NT2/D1 (cell line): ENCODE measurements around the gene DCLK2.

Experiments
- DNase-seq: peaks from one replicate; pipeline ENCODE4 v3.0.0-alpha.2; 2011; ENCODE audit warnings: low read depth, low spot score
- H3K27me3 ChIP-seq: 2 replicates; pipeline ENCODE4 v1.6.0; 2011; ENCODE audit warnings: mild to moderate bottlenecking; ENCODE audit not compliant: insufficient read length, insufficient read depth
- H3K36me3 ChIP-seq: 2 replicates; pipeline ENCODE4 v1.6.1; 2011; ENCODE audit warnings: mild to moderate bottlenecking, low read length, mixed read lengths; ENCODE audit not compliant: insufficient read depth, insufficient read length
- H3K4me1 ChIP-seq: 2 replicates; pipeline ENCODE4 v1.5.1; 2011; ENCODE audit not compliant: insufficient read depth, insufficient read length
- H3K4me3 ChIP-seq: 2 replicates; pipeline ENCODE4 v1.5.1; 2011; ENCODE audit warnings: low read depth; ENCODE audit not compliant: insufficient read length
- H3K9ac ChIP-seq: 2 replicates; pipeline ENCODE4 v1.6.0; 2011; ENCODE audit warnings: low read depth; ENCODE audit not compliant: insufficient read length
- H3K9me3 ChIP-seq: 2 replicates; pipeline ENCODE4 v1.5.1; 2011; ENCODE audit warnings: mild to moderate bottlenecking, low read length; ENCODE audit not compliant: insufficient read depth
- SUZ12 ChIP-seq: IDR thresholded peaks from 2 replicates; pipeline ENCODE4 v1.6.1; 2011; ENCODE audit not compliant: insufficient read length, insufficient read depth; ENCODE audit errors: extremely low read depth
- YY1 ChIP-seq: IDR thresholded peaks from 2 replicates; pipeline ENCODE4 v1.6.1; 2011; ENCODE audit not compliant: insufficient read length, insufficient read depth
- ZNF274 ChIP-seq: IDR thresholded peaks from 2 replicates; pipeline ENCODE4 v1.6.1; 2011; ENCODE audit warnings: mild to moderate bottlenecking, low read depth, low read length

The DCLK2 gene

DNA sequence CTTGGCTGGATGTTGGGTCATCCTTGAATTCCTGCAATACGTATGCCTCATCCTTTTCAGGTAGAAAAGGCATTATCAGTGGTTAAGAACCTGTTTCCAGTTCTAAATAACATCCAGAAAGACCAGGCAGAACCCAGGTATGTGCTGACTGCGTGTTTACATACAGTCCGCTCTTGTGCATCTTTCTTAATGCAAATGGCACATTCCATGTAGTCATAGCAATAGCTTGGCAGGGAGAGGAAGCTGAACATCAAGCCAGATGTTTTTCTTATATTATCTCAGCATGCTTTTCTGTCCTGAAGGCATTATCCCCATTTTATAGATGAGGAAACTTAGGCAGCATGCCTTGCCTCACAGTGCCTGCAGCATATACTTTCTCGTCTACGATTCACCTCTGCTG is 2.1 kb downstream of the DCLK2 start:
- DNase-seq, result no peak
- Histone ChIP-seq H3K36me3 (no peaks in the 10 kb centered on the region), H3K9me3 (no peaks in the 10 kb centered on the region), H3K4me3 (no peak overlapping the region), H3K27me3 (peaks cover 44% of the 10 kb centered on the region), H3K4me1 (no peaks in the 10 kb centered on the region), H3K9ac (no peak overlapping the region)
- TF ChIP-seq SUZ12 (no peak), YY1 (no peak), ZNF274 (no peak)

DNA sequence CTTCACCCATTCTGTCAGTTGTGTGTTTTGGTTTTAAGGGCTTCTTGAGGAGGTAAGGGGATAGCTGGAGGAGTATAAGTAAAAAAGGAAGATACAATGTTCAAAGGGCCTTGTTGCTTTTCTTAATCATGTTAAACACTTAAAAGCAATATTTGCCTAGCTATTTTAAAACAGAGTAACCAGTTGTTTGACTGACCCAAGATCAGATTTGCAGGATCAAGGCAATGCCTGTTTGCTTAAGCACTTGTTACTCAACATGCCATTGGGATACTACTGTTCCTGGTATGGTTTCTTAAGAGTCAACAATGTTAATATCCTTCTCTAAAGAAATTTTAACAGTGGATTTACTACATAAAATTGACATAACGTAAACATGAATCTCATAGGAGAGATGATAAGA is 2.6 kb downstream of the DCLK2 start:
- Histone ChIP-seq H3K4me3 (no peak overlapping the region), H3K4me1 (no peaks in the 10 kb centered on the region), H3K27me3 (peaks cover 44% of the 10 kb centered on the region), H3K9ac (no peak overlapping the region), H3K9me3 (no peaks in the 10 kb centered on the region), H3K36me3 (no peaks in the 10 kb centered on the region)
- TF ChIP-seq ZNF274 (no peak), SUZ12 (no peak), YY1 (no peak)
- DNase-seq, result no peak

DNA sequence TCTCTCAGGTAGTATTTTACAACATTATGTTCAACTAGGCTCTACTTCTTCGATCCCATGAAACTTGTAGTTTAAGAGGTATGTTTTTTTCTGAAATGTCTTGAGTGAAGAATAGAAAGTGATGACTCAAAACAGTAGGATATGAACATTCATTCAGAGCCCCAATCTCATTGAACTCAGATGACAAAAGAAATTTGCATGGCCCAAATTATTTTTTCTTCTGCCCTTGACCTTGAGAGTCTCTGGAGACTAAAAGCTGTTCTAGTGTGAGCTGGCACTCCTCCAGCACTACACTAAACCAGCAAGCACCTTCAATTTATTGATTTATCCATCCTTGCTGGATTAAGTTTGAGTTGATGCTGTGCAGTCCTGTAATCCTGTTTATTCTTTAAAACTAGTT is 4.0 kb downstream of the DCLK2 start:
- H3K27me3 ChIP-seq, result peaks cover 40% of the 10 kb centered on the region

DNA sequence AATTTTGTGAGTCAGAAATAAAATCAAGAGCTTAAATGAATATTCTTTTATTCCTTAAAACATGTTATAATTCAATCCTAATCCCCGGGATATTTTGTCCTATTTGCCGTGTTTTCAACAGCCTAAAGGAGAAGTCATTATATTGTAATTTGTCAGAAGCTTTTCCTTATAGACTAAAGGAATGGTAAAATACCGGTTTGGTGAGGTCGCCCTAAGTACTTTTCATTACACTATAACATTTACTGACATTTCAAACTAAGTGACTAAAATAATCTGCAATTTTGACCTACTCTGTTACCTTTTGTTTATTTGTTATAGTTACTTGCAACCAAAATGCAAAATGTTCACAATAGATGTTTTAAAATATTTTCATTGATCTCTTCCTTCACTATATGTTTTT is 8.8 kb downstream of the DCLK2 start:
- DNase-seq, result no peak
- no peaks in the 10 kb centered on the region for H3K36me3 ChIP-seq
- H3K9me3 ChIP-seq, result no peaks in the 10 kb centered on the region
- no peak overlapping the region for H3K4me3 ChIP-seq
- TF ChIP-seq YY1, result no peak
- no peak for TF ChIP-seq ZNF274
- TF ChIP-seq SUZ12, result no peak
- H3K27me3 ChIP-seq, result no peaks in the 10 kb centered on the region
- no peak overlapping the region for H3K9ac ChIP-seq
- H3K4me1 ChIP-seq, result no peaks in the 10 kb centered on the region

More for the DNA sequence above, 4.0 kb downstream of the DCLK2 start:
- Histone ChIP-seq H3K36me3 (no peaks in the 10 kb centered on the region), H3K9me3 (no peaks in the 10 kb centered on the region), H3K4me3 (no peak overlapping the region), H3K9ac (no peak overlapping the region), H3K4me1 (no peaks in the 10 kb centered on the region)
- TF ChIP-seq YY1, result no peak
- no peak for TF ChIP-seq SUZ12
- no peak for TF ChIP-seq ZNF274
- no peak for DNase-seq

DNA sequence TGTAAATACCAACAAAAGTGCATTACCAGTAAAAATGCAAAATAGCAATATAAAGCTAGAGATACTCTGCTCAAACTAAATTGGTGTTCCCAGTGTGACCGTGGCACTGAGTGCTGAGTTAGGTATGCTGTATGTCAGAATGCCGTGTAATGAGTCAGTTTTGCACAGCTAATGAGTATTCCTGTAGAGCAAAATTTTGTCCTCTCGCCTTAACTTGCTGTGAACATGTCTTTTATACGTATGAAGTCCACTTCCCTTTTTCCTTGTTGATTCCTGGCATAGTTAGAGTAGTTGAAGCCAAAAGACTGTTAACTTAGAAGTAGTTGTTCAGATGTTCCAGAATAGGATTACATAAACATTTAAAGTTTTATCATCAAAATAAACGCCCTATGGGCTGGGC is 11.5 kb downstream of the DCLK2 start:
- no peak for TF ChIP-seq YY1
- TF ChIP-seq ZNF274, result no peak
- no peak for TF ChIP-seq SUZ12
- DNase-seq, result no peak
- Histone ChIP-seq H3K36me3 (no peaks in the 10 kb centered on the region), H3K27me3 (no peaks in the 10 kb centered on the region), H3K9me3 (no peaks in the 10 kb centered on the region), H3K9ac (no peak overlapping the region), H3K4me3 (no peak overlapping the region), H3K4me1 (no peaks in the 10 kb centered on the region)

DNA sequence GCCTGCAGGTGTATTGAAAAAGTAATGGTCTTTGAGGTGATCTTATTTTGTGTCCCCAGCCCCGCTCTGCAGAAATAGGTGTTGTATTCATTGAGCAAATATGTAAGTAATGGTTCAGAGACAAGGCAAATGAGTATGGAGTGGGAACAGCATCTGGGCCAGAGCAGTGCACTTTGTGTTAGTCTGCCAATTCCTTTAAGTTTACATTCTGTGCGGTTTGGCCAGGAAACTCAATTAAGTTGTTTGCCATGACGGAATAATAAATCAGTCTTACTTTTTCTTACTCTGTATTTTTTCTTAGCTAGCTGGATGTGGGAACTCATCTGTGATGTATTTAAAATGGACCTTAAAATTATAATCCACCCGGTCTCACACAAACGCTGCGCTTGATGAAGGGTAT is 12.6 kb downstream of the DCLK2 start:
- no peak for DNase-seq

GRCh38 chr4:150094676-150095075 is 16.4 kb downstream of the DCLK2 start:
- Histone ChIP-seq H3K4me1 (no peaks in the 10 kb centered on the region), H3K4me3 (no peak overlapping the region), H3K36me3 (no peaks in the 10 kb centered on the region), H3K9ac (no peak overlapping the region), H3K27me3 (no peaks in the 10 kb centered on the region), H3K9me3 (no peaks in the 10 kb centered on the region)
- DNase-seq, result no peak
- TF ChIP-seq YY1 (no peak), ZNF274 (no peak), SUZ12 (no peak)

More for the DNA sequence above, 12.6 kb downstream of the DCLK2 start:
- H3K27me3 ChIP-seq, result no peaks in the 10 kb centered on the region
- no peak overlapping the region for H3K4me3 ChIP-seq
- H3K9me3 ChIP-seq, result no peaks in the 10 kb centered on the region
- H3K4me1 ChIP-seq, result no peaks in the 10 kb centered on the region
- TF ChIP-seq YY1 (no peak), ZNF274 (no peak), SUZ12 (no peak)
- no peak overlapping the region for H3K9ac ChIP-seq
- no peaks in the 10 kb centered on the region for H3K36me3 ChIP-seq

GRCh38 chr4:150096625-150097024 is 18.4 kb downstream of the DCLK2 start:
- no peak for TF ChIP-seq ZNF274
- no peak for TF ChIP-seq SUZ12
- TF ChIP-seq YY1, result no peak
- DNase-seq, result no peak

More at GRCh38 chr4:150096625-150097024, 18.4 kb downstream of the DCLK2 start:
- Histone ChIP-seq H3K27me3 (no peaks in the 10 kb centered on the region), H3K4me3 (no peak overlapping the region), H3K9ac (no peak overlapping the region), H3K9me3 (no peaks in the 10 kb centered on the region), H3K4me1 (no peaks in the 10 kb centered on the region), H3K36me3 (no peaks in the 10 kb centered on the region)
